NB4 (cell line): ENCODE results near the gene DNAH17.

ENCODE experiments used
- DNase-seq: peaks from one replicate; pipeline ENCODE4 v3.0.0; 2010; ENCODE audit warnings: low read depth
- H3K4me3 ChIP-seq: one replicate; pipeline ENCODE4 v1.5.1; 2011; ENCODE audit warnings: mild to moderate bottlenecking, low read depth, low read length, moderate library complexity
- MYC ChIP-seq: IDR thresholded peaks from 2 replicates; pipeline ENCODE4 v1.6.1; 2011; ENCODE audit warnings: low read depth, low read length
- POLR2A ChIP-seq: IDR thresholded peaks from 2 replicates; pipeline ENCODE4 v1.6.1; 2011; ENCODE audit warnings: mild to moderate bottlenecking; ENCODE audit not compliant: insufficient read length; ENCODE audit errors: extremely low read depth
- TF ChIP-seq, protein P1 (sequence below): IDR thresholded peaks from 2 replicates; pipeline ENCODE4 v1.6.1; 2011; ENCODE audit warnings: low read depth, low read length
- TF ChIP-seq, protein P2 (sequence below): IDR thresholded peaks from one replicate; pipeline ENCODE4 v1.5.1; 2012; ENCODE audit warnings: low read depth, low read length

Gene DNAH17

DNA sequence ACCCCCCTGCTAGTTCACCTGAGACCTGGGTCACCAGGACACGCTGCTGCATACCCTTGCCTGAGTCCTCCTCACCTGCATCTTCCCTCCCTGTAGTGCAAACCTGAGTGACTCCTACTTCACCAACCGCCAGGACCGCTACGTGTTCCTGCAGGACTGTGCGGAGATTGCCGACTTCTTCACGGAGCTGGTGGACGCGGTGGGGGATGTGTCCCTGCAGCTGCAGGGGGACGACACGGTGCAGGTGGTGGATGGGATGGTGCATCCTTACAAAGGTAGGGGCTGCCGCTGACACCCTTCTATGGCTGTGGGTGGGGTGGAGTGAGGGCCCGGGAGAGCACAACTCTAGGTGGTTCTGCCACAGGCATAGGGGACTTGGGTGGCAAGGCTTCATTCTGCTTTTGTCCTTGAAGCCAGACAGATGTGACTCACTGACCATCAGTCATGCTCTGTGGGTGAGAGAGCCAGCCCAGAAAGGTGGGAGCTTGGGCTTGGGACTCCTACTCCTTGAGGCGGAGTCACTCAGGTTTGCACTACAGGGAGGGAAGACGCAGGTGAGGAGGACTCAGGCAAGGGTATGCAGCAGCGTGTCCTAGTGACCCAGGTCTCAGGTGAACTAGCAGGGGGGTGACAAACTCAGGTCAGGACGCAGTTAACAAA lies 176.5 kb downstream of the DNAH17 start:
- no peak overlapping the region for H3K4me3 ChIP-seq
- DNase-seq: no peak
- no peak for TF ChIP-seq MYC
- TF ChIP-seq, protein P1, sequence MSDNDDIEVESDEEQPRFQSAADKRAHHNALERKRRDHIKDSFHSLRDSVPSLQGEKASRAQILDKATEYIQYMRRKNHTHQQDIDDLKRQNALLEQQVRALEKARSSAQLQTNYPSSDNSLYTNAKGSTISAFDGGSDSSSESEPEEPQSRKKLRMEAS: no peak
- TF ChIP-seq, protein P2, sequence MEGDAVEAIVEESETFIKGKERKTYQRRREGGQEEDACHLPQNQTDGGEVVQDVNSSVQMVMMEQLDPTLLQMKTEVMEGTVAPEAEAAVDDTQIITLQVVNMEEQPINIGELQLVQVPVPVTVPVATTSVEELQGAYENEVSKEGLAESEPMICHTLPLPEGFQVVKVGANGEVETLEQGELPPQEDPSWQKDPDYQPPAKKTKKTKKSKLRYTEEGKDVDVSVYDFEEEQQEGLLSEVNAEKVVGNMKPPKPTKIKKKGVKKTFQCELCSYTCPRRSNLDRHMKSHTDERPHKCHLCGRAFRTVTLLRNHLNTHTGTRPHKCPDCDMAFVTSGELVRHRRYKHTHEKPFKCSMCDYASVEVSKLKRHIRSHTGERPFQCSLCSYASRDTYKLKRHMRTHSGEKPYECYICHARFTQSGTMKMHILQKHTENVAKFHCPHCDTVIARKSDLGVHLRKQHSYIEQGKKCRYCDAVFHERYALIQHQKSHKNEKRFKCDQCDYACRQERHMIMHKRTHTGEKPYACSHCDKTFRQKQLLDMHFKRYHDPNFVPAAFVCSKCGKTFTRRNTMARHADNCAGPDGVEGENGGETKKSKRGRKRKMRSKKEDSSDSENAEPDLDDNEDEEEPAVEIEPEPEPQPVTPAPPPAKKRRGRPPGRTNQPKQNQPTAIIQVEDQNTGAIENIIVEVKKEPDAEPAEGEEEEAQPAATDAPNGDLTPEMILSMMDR: no peak
- TF ChIP-seq POLR2A: no peak

DNA sequence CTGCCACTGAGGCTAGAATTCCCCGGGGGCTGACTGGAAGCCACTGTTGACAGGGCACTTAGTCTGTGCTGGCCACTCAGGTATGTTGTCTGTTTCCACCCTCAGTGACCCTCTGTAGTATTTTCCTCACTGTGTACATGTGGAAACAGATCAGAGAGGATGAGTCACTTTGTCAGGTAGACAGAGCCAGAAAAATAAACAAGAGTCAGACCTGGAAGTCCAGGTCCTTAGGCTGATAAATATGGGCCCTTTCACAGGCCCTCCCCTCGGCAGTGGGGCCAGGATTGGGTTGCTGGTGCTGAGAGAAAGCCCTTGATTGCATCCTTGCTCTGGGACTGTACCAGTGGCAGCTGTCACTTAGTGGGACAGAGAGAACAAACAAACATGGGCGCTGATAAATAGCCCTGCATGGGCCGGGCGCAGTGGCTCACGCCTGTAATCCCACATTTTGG lies 177.5 kb downstream of the DNAH17 start:
- no peak for DNase-seq
- no peak for TF ChIP-seq POLR2A
- TF ChIP-seq, protein P2: no peak
- TF ChIP-seq, protein P1: no peak
- TF ChIP-seq MYC: no peak

DNA sequence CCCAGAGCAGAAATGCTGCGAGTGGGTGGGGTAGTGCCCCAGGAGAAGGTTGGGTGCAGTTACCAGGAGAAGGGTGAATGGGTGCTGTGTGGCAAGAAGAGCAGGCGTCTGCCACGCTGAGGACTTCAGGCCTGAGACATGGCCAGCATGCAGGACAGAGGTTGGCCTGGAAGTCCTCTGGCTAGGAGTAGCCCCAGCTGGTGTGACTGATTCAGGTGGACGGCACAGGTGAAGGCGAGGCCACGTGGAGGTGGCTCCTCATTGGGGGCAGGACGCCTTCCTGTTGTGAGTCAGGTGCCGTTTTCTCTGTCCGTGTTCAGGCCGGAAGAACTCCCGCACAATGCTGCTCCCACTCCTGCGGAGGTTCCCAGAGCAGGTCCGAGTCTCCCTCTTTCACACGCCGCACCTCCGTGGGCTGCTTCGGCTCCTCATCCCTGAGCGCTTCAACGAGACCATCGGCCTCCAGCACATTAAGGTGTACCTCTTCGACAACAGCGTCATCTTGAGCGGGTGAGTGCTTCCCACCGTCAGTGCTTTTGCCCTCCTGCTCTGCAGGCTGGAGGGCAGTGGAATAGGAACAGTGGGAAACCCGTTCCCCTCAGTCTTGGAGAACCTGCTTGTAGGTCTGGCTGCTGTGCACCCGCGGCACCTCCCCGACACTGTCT lies 178.0 kb downstream of the DNAH17 start:
- TF ChIP-seq MYC: no peak
- TF ChIP-seq, protein P1: no peak
- TF ChIP-seq, protein P2: no peak
- no peak for TF ChIP-seq POLR2A
- no peak overlapping the region for H3K4me3 ChIP-seq
- DNase-seq: no peak

More for the DNA sequence above, 177.5 kb downstream of the DNAH17 start:
- no peak overlapping the region for H3K4me3 ChIP-seq

DNA sequence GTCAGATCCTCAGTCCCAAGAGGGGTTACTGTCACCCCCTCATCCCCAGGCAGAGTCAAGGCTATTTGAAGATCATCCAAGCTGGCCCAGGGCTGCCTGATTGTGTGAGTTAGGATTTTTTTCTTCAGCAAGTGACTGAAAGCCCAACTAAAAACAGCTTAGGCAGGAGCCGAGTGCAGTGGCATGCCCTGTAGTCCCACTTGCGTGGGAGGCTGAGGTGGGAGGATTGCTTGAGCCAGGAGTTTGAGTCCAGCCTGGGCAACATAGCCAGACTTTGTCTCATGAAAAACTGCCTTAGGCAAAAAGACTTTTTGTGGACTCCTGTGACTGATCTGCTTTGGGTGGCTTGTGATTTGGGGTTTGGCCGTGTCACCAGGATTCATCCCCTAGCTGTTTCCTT lies 178.8 kb downstream of the DNAH17 start:
- no peak for DNase-seq
- no peak overlapping the region for H3K4me3 ChIP-seq
- TF ChIP-seq, protein P2: no peak
- TF ChIP-seq POLR2A (no peak), MYC (no peak)
- TF ChIP-seq, protein P1: no peak

DNA sequence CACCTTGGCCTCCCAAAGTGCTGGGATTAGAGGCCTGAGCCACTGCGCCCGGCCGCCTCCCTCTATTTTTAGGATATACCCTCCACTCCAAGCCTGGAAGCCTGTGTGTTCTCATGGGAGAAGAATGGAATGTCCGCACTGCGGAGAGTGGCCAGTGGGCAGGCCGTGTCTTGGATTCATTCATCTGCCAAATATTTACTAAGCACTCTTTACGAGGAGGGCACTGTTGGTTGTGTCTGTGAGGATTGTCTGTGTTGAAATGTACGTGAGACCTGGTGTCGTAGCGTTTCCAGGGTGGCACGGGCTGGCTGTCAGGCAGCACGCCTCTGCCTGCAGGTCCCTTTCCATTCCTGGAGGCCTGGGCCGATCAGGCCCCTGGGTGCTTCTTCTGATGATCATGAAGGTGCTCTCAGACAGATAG lies 179.5 kb downstream of the DNAH17 start:
- TF ChIP-seq MYC (no peak), POLR2A (no peak)
- TF ChIP-seq, protein P1: no peak
- TF ChIP-seq, protein P2: no peak
- H3K4me3 ChIP-seq: no peak overlapping the region
- no peak for DNase-seq
